HepG2 (cell line): ENCODE results near the gene GPC2. TPM values are rescaled to one million over a fixed set of nuclear protein-coding genes. Genes with fewer than 3 reads are reported as not detected.

ENCODE experiments used
- ATM ChIP-seq: fragments of 450-650 bp; IDR thresholded peaks from 2 replicates; pipeline ENCODE4 v1.7.1; 2017; ENCODE audit warnings: mild to moderate bottlenecking, borderline replicate concordance
- CBFB ChIP-seq: sonication (generic); formaldehyde crosslinking; IDR thresholded peaks from 2 replicates; pipeline ENCODE4 v1.4.0; 2020; ENCODE audit warnings: missing genetic modification reagents
- CCDC6 ChIP-seq: sonication (generic); formaldehyde crosslinking; IDR thresholded peaks from 2 replicates; pipeline ENCODE4 v1.8.1; 2022; ENCODE audit warnings: mild to moderate bottlenecking, missing genetic modification reagents, moderate library complexity
- EEA1 ChIP-seq: sonication (generic); formaldehyde crosslinking; IDR thresholded peaks from 2 replicates; pipeline ENCODE4 v1.5.1; 2020; ENCODE audit warnings: mild to moderate bottlenecking, missing genetic modification reagents, borderline replicate concordance
- KMT2B ChIP-seq: IDR thresholded peaks from 2 replicates; pipeline ENCODE4 v1.6.1; 2016; ENCODE audit warnings: missing genetic modification reagents, missing compliant biosample characterization
- MIER3 ChIP-seq: IDR thresholded peaks from 2 replicates; pipeline ENCODE4 v1.6.1; 2016; ENCODE audit warnings: missing compliant biosample characterization, borderline replicate concordance
- NFE2L2 ChIP-seq: fragments of 150-350 bp; IDR thresholded peaks from 2 replicates; pipeline ENCODE4 v1.6.1; 2014; ENCODE audit warnings: low read length
- POLR2AphosphoS5 ChIP-seq: IDR thresholded peaks from 2 replicates; pipeline ENCODE4 v1.6.1; 2012; ENCODE audit warnings: low read depth, low read length
- TOPORS ChIP-seq: sonication (generic); formaldehyde crosslinking; IDR thresholded peaks from 2 replicates; pipeline ENCODE4 v1.8.0; 2023; ENCODE audit warnings: mild to moderate bottlenecking, missing genetic modification reagents
- TRIM24 ChIP-seq: sonication (generic); formaldehyde crosslinking; IDR thresholded peaks from 2 replicates; pipeline ENCODE4 v1.8.0; 2022; ENCODE audit warnings: mild to moderate bottlenecking, missing genetic modification reagents
- XBP1 ChIP-seq: sonication (generic); formaldehyde crosslinking; IDR thresholded peaks from 2 replicates; pipeline ENCODE4 v1.5.0; 2020; ENCODE audit warnings: missing genetic modification reagents
- ZNF224 ChIP-seq: sonication (generic); formaldehyde crosslinking; IDR thresholded peaks from 2 replicates; pipeline ENCODE4 v1.5.0; 2020; ENCODE audit warnings: mild to moderate bottlenecking, missing genetic modification reagents
- ZNF570 ChIP-seq: sonication (generic); formaldehyde crosslinking; IDR thresholded peaks from 2 replicates; pipeline ENCODE4 v1.4.0; 2020; ENCODE audit warnings: mild to moderate bottlenecking, missing genetic modification reagents, borderline replicate concordance
- ZNF709 ChIP-seq: sonication (generic); formaldehyde crosslinking; IDR thresholded peaks from 2 replicates; pipeline ENCODE4 v1.5.0; 2020; ENCODE audit warnings: mild to moderate bottlenecking, missing genetic modification reagents
- ZNF766 ChIP-seq: sonication (generic); formaldehyde crosslinking; IDR thresholded peaks from 2 replicates; pipeline ENCODE4 v1.5.0; 2020; ENCODE audit warnings: missing genetic modification reagents, borderline replicate concordance
- ZNF781 ChIP-seq: sonication (generic); formaldehyde crosslinking; IDR thresholded peaks from 2 replicates; pipeline ENCODE4 v1.5.1; 2020; ENCODE audit warnings: borderline replicate concordance, mild to moderate bottlenecking, missing genetic modification reagents; ENCODE audit errors: not compliant biosample characterization
- ZSCAN12 ChIP-seq: sonication (generic); formaldehyde crosslinking; IDR thresholded peaks from 2 replicates; pipeline ENCODE4 v1.9.0; 2021; ENCODE audit warnings: mild to moderate bottlenecking, missing genetic modification reagents
- polyA plus RNA-seq, 8 experiments: library from polyadenylated mRNA; depleted of rRNA in 3 of 8; stranded (reverse) in 7 of 8; unstranded in 1 of 8; fragments of >200 nt; fragmentation: Illumina TruSeq in 4 of 8; extraction: Trizol in 4 of 8; gene quantifications; 2 replicates each; pipeline versions ENCODE4 v1.2.1 to v1.2.3, GENCODE V29; 2011 to 2016; ENCODE audit warnings: low read depth in 4 of 8, missing spikeins in 1 of 8, mixed read lengths in 1 of 8; ENCODE audit not compliant: insufficient read depth in 1 of 8
- total RNA-seq, 5 experiments: library from RNA; depleted of rRNA; stranded (reverse); fragments of >200 nt; fragmentation: Illumina TruSeq; extraction: Trizol; gene quantifications; 2 replicates each; pipeline ENCODE4 v1.2.3, GENCODE V29; 2016; ENCODE audit warnings: low read depth in 1 of 5
- TF ChIP-seq, protein P1 (sequence below): sonication (generic); formaldehyde crosslinking; IDR thresholded peaks from 2 replicates; pipeline ENCODE4 v1.4.0; 2020; ENCODE audit warnings: missing genetic modification reagents, borderline replicate concordance
- TF ChIP-seq, protein P2 (sequence below): sonication (generic); formaldehyde crosslinking; IDR thresholded peaks from 2 replicates; pipeline ENCODE4 v1.4.0; 2020; ENCODE audit warnings: missing genetic modification reagents
- TF ChIP-seq, protein P3 (sequence below): sonication (generic); formaldehyde crosslinking; IDR thresholded peaks from 2 replicates; pipeline ENCODE4 v1.5.0; 2020; ENCODE audit warnings: mild to moderate bottlenecking, missing genetic modification reagents
- TF ChIP-seq, protein P4 (sequence below): sonication (generic); formaldehyde crosslinking; IDR thresholded peaks from 2 replicates; pipeline ENCODE4 v1.4.0; 2020; ENCODE audit warnings: mild to moderate bottlenecking, missing genetic modification reagents

GPC2 gene
- total and polyA plus RNA-seq, 2 of the 13 experiments (the other 11 are each of a cell fraction or from before 2014, with no cell fraction given) = 0.64 to 0.78 TPM

DNA sequence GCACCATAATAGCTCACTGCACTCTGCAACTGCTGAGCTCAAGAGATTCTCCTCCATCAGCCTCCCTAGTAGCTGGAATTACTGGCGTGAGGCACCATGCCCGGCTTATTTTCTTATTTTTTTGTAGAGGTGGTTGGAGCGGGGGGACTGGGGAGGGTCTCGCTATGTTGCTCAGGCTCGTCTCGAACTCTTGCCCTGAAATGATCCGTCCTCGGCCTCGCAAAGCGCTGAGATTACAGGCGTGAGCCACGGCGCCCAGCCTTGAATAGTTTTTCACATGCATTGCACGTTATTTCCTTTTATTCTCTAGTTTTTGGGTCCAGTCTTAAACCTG is 29.0 kb downstream of the GPC2 start (continued):
- TF ChIP-seq, protein P1, sequence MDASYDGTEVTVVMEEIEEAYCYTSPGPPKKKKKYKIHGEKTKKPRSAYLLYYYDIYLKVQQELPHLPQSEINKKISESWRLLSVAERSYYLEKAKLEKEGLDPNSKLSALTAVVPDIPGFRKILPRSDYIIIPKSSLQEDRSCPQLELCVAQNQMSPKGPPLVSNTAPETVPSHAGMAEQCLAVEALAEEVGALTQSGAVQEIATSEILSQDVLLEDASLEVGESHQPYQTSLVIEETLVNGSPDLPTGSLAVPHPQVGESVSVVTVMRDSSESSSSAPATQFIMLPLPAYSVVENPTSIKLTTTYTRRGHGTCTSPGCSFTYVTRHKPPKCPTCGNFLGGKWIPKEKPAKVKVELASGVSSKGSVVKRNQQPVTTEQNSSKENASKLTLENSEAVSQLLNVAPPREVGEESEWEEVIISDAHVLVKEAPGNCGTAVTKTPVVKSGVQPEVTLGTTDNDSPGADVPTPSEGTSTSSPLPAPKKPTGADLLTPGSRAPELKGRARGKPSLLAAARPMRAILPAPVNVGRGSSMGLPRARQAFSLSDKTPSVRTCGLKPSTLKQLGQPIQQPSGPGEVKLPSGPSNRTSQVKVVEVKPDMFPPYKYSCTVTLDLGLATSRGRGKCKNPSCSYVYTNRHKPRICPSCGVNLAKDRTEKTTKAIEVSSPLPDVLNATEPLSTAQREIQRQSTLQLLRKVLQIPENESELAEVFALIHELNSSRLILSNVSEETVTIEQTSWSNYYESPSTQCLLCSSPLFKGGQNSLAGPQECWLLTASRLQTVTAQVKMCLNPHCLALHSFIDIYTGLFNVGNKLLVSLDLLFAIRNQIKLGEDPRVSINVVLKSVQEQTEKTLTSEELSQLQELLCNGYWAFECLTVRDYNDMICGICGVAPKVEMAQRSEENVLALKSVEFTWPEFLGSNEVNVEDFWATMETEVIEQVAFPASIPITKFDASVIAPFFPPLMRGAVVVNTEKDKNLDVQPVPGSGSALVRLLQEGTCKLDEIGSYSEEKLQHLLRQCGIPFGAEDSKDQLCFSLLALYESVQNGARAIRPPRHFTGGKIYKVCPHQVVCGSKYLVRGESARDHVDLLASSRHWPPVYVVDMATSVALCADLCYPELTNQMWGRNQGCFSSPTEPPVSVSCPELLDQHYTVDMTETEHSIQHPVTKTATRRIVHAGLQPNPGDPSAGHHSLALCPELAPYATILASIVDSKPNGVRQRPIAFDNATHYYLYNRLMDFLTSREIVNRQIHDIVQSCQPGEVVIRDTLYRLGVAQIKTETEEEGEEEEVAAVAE (CRISPR knock-in tag) = no peak
- TF ChIP-seq TRIM24 (CRISPR knock-in tag) (no peak), KMT2B (CRISPR knock-in tag) (no peak), ZNF570 (no peak), ATM (no peak), NFE2L2 (no peak), CCDC6 (CRISPR knock-in tag) (0 out of 2 replicates have a peak, but pooled peaks have one; percentile 76), XBP1 (no peak), ZNF709 (CRISPR knock-in tag) (no peak), ZNF224 (CRISPR knock-in tag) (peak; percentile 73; the same call in 1 of the 2 replicates), TOPORS (no peak), POLR2AphosphoS5 (no peak), ZNF766 (CRISPR knock-in tag) (no peak), MIER3 (CRISPR knock-in tag) (no peak), ZNF781 (CRISPR knock-in tag) (no peak), EEA1 (CRISPR knock-in tag) (0 out of 2 replicates have a peak, but pooled peaks have one; percentile 48), CBFB (CRISPR knock-in tag) (no peak), ZSCAN12 (CRISPR knock-in tag) (no peak)
- TF ChIP-seq, protein P2, sequence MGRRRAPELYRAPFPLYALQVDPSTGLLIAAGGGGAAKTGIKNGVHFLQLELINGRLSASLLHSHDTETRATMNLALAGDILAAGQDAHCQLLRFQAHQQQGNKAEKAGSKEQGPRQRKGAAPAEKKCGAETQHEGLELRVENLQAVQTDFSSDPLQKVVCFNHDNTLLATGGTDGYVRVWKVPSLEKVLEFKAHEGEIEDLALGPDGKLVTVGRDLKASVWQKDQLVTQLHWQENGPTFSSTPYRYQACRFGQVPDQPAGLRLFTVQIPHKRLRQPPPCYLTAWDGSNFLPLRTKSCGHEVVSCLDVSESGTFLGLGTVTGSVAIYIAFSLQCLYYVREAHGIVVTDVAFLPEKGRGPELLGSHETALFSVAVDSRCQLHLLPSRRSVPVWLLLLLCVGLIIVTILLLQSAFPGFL = no peak
- TF ChIP-seq, protein P3, sequence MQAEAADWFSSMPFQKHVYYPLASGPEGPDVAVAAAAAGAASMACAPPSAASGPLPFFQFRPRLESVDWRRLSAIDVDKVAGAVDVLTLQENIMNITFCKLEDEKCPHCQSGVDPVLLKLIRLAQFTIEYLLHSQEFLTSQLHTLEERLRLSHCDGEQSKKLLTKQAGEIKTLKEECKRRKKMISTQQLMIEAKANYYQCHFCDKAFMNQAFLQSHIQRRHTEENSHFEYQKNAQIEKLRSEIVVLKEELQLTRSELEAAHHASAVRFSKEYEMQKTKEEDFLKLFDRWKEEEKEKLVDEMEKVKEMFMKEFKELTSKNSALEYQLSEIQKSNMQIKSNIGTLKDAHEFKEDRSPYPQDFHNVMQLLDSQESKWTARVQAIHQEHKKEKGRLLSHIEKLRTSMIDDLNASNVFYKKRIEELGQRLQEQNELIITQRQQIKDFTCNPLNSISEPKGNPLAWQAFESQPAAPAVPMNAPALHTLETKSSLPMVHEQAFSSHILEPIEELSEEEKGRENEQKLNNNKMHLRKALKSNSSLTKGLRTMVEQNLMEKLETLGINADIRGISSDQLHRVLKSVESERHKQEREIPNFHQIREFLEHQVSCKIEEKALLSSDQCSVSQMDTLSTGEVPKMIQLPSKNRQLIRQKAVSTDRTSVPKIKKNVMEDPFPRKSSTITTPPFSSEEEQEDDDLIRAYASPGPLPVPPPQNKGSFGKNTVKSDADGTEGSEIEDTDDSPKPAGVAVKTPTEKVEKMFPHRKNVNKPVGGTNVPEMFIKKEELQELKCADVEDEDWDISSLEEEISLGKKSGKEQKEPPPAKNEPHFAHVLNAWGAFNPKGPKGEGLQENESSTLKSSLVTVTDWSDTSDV (CRISPR knock-in tag) = 0 out of 2 replicates have a peak, but pooled peaks have one; percentile 49
- TF ChIP-seq, protein P4, sequence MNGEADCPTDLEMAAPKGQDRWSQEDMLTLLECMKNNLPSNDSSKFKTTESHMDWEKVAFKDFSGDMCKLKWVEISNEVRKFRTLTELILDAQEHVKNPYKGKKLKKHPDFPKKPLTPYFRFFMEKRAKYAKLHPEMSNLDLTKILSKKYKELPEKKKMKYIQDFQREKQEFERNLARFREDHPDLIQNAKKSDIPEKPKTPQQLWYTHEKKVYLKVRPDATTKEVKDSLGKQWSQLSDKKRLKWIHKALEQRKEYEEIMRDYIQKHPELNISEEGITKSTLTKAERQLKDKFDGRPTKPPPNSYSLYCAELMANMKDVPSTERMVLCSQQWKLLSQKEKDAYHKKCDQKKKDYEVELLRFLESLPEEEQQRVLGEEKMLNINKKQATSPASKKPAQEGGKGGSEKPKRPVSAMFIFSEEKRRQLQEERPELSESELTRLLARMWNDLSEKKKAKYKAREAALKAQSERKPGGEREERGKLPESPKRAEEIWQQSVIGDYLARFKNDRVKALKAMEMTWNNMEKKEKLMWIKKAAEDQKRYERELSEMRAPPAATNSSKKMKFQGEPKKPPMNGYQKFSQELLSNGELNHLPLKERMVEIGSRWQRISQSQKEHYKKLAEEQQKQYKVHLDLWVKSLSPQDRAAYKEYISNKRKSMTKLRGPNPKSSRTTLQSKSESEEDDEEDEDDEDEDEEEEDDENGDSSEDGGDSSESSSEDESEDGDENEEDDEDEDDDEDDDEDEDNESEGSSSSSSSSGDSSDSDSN = no peak
